GM12872 (cell line): ENCODE data around the gene CCDC192.

Experiments used
- TF ChIP-seq, protein P1 (sequence below): IDR thresholded peaks from 3 replicates; pipeline ENCODE4 v1.5.1; 2011; ENCODE audit warnings: low read depth, mild to moderate bottlenecking, low read length, moderate library complexity; ENCODE audit not compliant: insufficient read depth

Gene CCDC192

DNA sequence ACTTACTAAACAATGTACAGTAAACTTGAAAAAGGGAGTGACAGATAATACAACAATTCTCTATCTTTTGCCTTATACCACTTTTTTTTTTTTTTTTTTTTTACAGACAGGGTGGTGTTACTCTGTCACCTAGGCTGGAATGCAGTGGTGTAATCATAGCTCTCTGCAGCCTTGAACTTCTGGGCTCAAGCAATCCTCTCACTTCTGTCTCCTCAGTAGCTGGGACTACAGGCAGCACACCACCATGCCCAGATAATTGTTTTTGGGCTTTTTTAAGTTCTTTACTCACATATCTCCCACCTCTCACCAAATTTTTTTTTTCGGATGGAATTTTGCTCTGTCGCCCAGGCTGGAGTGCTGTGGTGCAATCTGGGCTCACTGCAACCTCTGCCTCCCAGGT lies 208.4 kb downstream of the CCDC192 start:
- TF ChIP-seq, protein P1, sequence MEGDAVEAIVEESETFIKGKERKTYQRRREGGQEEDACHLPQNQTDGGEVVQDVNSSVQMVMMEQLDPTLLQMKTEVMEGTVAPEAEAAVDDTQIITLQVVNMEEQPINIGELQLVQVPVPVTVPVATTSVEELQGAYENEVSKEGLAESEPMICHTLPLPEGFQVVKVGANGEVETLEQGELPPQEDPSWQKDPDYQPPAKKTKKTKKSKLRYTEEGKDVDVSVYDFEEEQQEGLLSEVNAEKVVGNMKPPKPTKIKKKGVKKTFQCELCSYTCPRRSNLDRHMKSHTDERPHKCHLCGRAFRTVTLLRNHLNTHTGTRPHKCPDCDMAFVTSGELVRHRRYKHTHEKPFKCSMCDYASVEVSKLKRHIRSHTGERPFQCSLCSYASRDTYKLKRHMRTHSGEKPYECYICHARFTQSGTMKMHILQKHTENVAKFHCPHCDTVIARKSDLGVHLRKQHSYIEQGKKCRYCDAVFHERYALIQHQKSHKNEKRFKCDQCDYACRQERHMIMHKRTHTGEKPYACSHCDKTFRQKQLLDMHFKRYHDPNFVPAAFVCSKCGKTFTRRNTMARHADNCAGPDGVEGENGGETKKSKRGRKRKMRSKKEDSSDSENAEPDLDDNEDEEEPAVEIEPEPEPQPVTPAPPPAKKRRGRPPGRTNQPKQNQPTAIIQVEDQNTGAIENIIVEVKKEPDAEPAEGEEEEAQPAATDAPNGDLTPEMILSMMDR, result no peak

DNA sequence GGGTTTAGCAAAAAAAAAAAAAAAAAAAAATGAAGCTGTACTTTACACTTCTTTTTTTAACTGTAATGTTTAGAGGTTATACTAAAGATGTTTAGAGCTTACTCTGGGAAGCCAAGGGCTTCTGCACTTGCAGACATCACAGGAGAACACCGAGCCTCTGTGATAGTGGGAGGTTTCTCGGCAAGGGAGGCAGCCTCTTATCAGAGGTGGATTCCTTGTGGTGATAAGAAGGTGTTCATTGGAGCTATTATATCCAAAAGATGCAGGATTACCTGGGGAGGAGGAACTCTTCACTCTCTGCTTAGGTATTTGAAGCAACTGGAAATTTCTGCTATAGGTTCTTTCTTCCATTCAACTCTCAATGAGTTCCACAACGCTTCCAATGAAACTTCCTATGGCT lies 209.2 kb downstream of the CCDC192 start:
- TF ChIP-seq, protein P1, result no peak

- TF ChIP-seq, protein P1, result no peak
Measured at GRCh38 chr5:127916885-127917573, 213.8 kb downstream of the CCDC192 start.

GRCh38 chr5:127919006-127919796 lies 216.0 kb downstream of the CCDC192 start:
- TF ChIP-seq, protein P1, result no peak

- TF ChIP-seq, protein P1, result no peak
Measured at GRCh38 chr5:127919818-127920217, 216.6 kb downstream of the CCDC192 start.

DNA sequence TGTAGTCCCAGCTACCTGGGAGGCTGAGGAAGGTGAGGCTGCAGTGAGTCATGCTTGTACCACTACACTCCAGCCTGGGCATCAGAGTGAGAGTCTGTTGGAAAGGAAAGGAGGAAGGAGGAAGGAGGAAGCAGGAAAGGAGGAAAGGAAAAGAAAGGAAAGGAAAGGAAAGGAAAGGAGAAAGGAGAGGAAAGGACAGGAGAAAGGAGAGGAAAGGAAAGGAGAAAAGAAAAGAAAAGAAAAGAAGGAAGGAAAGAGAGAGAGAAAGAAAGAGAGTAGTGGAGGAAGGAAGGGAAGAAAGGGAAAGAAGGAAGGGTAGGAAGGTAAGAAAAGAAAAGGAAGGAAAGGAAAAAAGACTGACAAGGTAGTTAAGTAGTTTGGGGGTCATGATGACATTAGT lies 217.7 kb downstream of the CCDC192 start:
- TF ChIP-seq, protein P1, result no peak

- TF ChIP-seq, protein P1, result no peak
Measured at GRCh38 chr5:127922603-127923002, 219.4 kb downstream of the CCDC192 start.
